DND-41 (cell line): Measurements from ENCODE around the gene MSI2.

Experiments
- ATAC-seq: fragments of 200-7000 bp; cut with Tn5 transposase; 3 replicates; pipeline ENCODE4 v1.9.1; 2021; ENCODE audit warnings: low read depth; ENCODE audit not compliant: insufficient read depth
- DNase-seq: peaks from one replicate; pipeline ENCODE4 v3.0.0-alpha.2; 2020
- H2AFZ ChIP-seq: 2 replicates; pipeline ENCODE4 v1.6.0; 2012; ENCODE audit warnings: low read depth, low read length
- H3K27ac ChIP-seq: 2 replicates; pipeline ENCODE4 v1.5.1; 2012; ENCODE audit warnings: low read length, inconsistent platforms
- H3K27me3 ChIP-seq: fragments of 200-600 bp; sonication (generic); 2 replicates; pipeline ENCODE4 v1.6.0; 2012; ENCODE audit warnings: low read length, mild to moderate bottlenecking, inconsistent platforms; ENCODE audit not compliant: insufficient read depth, poor library complexity
- H3K36me3 ChIP-seq: 2 replicates; pipeline ENCODE4 v1.5.1; 2012; ENCODE audit warnings: low read length, inconsistent platforms; ENCODE audit not compliant: insufficient read depth
- H3K4me1 ChIP-seq: 2 replicates; pipeline ENCODE4 v1.5.1; 2012; ENCODE audit warnings: mild to moderate bottlenecking, low read length; ENCODE audit not compliant: insufficient read depth
- H3K4me2 ChIP-seq: 2 replicates; pipeline ENCODE4 v1.6.0; 2012; ENCODE audit warnings: mild to moderate bottlenecking, moderate library complexity, low read length, inconsistent platforms; ENCODE audit not compliant: insufficient read depth
- H3K4me3 ChIP-seq, 2 experiments: fragments of 200-600 bp in 1 of 2; shearing (Covaris generic) in 1 of 2; 2 replicates each; pipeline ENCODE4 v1.5.1; 2012 to 2016; ENCODE audit warnings: inconsistent platforms in 2 of 2, low read length in 2 of 2, mild to moderate bottlenecking in 2 of 2, low read depth in 1 of 2, moderate library complexity in 1 of 2
- H3K79me2 ChIP-seq: 2 replicates; pipeline ENCODE4 v1.6.0; 2012; ENCODE audit warnings: low read length, inconsistent platforms; ENCODE audit not compliant: insufficient read depth
- H3K9ac ChIP-seq: 2 replicates; pipeline ENCODE4 v1.6.0; 2012; ENCODE audit warnings: low read depth, mild to moderate bottlenecking, inconsistent platforms, low read length, moderate library complexity
- H3K9me3 ChIP-seq: 2 replicates; pipeline ENCODE4 v1.5.1; 2012; ENCODE audit warnings: low read length, moderate library complexity, mild to moderate bottlenecking, inconsistent platforms; ENCODE audit not compliant: insufficient read depth, severe bottlenecking
- H4K20me1 ChIP-seq: 2 replicates; pipeline ENCODE4 v1.6.0; 2012; ENCODE audit warnings: low read length; ENCODE audit not compliant: insufficient read depth
- CTCF ChIP-seq: IDR thresholded peaks from 2 replicates; pipeline ENCODE4 v1.5.1; 2012; ENCODE audit warnings: borderline replicate concordance, low read length, moderate library complexity, mild to moderate bottlenecking; ENCODE audit not compliant: poor library complexity, severe bottlenecking; ENCODE audit errors: extremely low read depth
- EZH2 ChIP-seq: IDR thresholded peaks from 3 replicates; pipeline ENCODE4 v1.6.1; 2012; ENCODE audit warnings: borderline replicate concordance, low read depth, mild to moderate bottlenecking, moderate library complexity, low read length, inconsistent platforms; ENCODE audit not compliant: severe bottlenecking

MSI2 gene

DNA sequence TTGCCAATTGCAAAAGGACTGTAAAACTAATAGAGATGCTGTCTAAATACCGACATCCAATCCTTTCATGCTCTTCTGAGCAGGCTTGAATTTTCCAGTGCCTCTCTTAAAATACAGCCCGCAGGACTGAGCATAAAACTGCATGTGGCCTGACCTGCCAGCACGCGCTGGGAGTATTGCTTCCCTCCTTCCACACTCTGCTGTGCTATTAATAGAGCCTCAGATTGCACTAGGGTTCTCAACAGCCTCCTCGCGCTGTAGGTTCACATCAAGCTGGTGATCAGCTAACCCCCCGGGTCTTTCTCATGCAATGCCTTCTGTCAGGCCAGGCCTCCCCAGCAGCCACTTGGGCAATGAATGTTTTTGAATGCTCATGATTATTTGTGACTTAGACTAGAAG lies 14.2 kb upstream of the MSI2 start:
- no peak overlapping the region for H3K4me2 ChIP-seq
- ATAC-seq (no peak), DNase-seq (no peak)

DNA sequence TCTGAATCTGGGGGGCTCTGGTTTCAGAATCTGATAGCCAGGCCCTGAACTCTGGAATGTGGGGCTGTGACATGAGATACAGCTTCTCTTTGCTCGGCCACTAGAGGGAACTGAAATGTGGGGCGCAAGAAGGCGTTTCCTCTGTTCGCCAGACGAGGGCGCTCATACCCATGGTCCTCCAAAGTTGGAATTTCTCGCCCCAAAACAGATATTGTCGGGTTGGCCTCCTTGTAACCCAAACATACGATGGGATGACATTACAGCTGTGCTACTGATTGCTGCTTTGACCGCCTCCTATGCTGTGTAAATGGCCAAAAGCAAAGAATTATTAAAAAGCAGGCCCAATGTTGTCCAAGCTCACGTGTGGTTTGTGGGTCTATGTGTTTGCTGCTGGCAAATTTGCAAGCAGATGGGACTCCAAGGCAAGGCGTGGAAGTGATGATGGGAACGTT lies 13.1 kb upstream of the MSI2 start:
- Histone ChIP-seq H3K4me3 (no peak overlapping the region), H2AFZ (peak overlapping the region; percentile 42), H3K27me3 (no peaks in the 10 kb centered on the region), H4K20me1 (no peaks in the 10 kb centered on the region), H3K79me2 (peaks cover 7% of the 10 kb centered on the region; the same call in 1 of the 2 replicates), H3K4me1 (peaks cover 24% of the 10 kb centered on the region), H3K9me3 (no peaks in the 10 kb centered on the region), H3K36me3 (no peaks in the 10 kb centered on the region), H3K9ac (0 out of 2 replicates have a peak overlapping the region, but pooled peaks have one; percentile 10), H3K27ac (peak overlapping the region; percentile 63), H3K4me2 (peak overlapping the region; percentile 27)
- peak; percentile 82 for DNase-seq
- peak; percentile 87 for ATAC-seq
- TF ChIP-seq CTCF (peak; percentile 100), EZH2 (no peak)

More for the DNA sequence above, 14.2 kb upstream of the MSI2 start:
- H3K36me3 ChIP-seq = no peaks in the 10 kb centered on the region
- no peaks in the 10 kb centered on the region for H3K27me3 ChIP-seq
- H3K4me3 ChIP-seq = no peak overlapping the region
- peaks cover 24% of the 10 kb centered on the region for H3K4me1 ChIP-seq
- H3K9ac ChIP-seq = no peak overlapping the region
- H4K20me1 ChIP-seq = no peaks in the 10 kb centered on the region
- H2AFZ ChIP-seq = no peak overlapping the region
- peak overlapping the region; percentile 0; the same call in 1 of the 2 replicates for H3K27ac ChIP-seq
- no peaks in the 10 kb centered on the region for H3K9me3 ChIP-seq
- TF ChIP-seq CTCF (no peak), EZH2 (no peak)
- peaks cover 7% of the 10 kb centered on the region; the same call in 1 of the 2 replicates for H3K79me2 ChIP-seq

GRCh38 chr17:57245786-57246185 lies 10.5 kb upstream of the MSI2 start:
- Histone ChIP-seq H3K9me3 (peaks cover 15% of the 10 kb centered on the region), H3K4me1 (peaks cover 24% of the 10 kb centered on the region), H4K20me1 (no peaks in the 10 kb centered on the region), H3K27me3 (no peaks in the 10 kb centered on the region), H3K4me3 (no peak overlapping the region), H3K4me2 (no peak overlapping the region), H3K36me3 (no peaks in the 10 kb centered on the region), H3K27ac (no peak overlapping the region), H3K79me2 (peaks cover 7% of the 10 kb centered on the region; the same call in 1 of the 2 replicates), H3K9ac (no peak overlapping the region), H2AFZ (no peak overlapping the region)
- no peak for DNase-seq
- ATAC-seq = no peak
- no peak for TF ChIP-seq CTCF
- TF ChIP-seq EZH2 = no peak
